ENCODE data around the gene RNF19B. TPM values are rescaled to one million over a fixed set of nuclear protein-coding genes. Genes with fewer than 3 reads are reported as not detected.

RNF19B gene
- total and polyA plus RNA-seq, 2 of the 13 experiments (the other 11 are each of a cell fraction or from before 2014, with no cell fraction given): 15.3 to 22.5 TPM

- TF ChIP-seq FOXP4 (CRISPR knock-in tag; IDR thresholded peaks at IDR 0.05) (peak; percentile 84), KAT2B (IDR thresholded peaks at IDR 0.05; ENCODE audit: borderline replicate concordance, low read depth, low read length) (no peak), ZFP37 (CRISPR knock-in tag; IDR thresholded peaks at IDR 0.05; ENCODE audit: borderline replicate concordance) (no peak), BRF2 (CRISPR knock-in tag; IDR thresholded peaks at IDR 0.05) (0 out of 2 replicates have a peak, but pooled peaks have one; percentile 35), SRSF4 (IDR thresholded peaks at IDR 0.05; ENCODE audit: low read depth, low read length, poor library complexity, severe bottlenecking) (no peak), THRA (CRISPR knock-in tag; IDR thresholded peaks at IDR 0.05; ENCODE audit: borderline replicate concordance) (peak; percentile 38; the same call in 1 of the 2 replicates), ZFP36 (IDR thresholded peaks at IDR 0.05; ENCODE audit: borderline replicate concordance, low read depth, low read length, partially characterized antibody) (no peak), ZNF724P (CRISPR knock-in tag; IDR thresholded peaks at IDR 0.05; ENCODE audit: borderline replicate concordance) (no peak), REXO4 (CRISPR knock-in tag; IDR thresholded peaks at IDR 0.05; ENCODE audit: borderline replicate concordance) (no peak), ZBTB3 (CRISPR knock-in tag; IDR thresholded peaks at IDR 0.05; ENCODE audit: borderline replicate concordance, low read depth) (0 out of 2 replicates have a peak, but pooled peaks have one; percentile 59), MXD3 (CRISPR knock-in tag; IDR thresholded peaks at IDR 0.05) (no peak), ZNF737 (CRISPR knock-in tag; IDR thresholded peaks at IDR 0.05; ENCODE audit: borderline replicate concordance) (no peak), ZNF556 (CRISPR knock-in tag; IDR thresholded peaks at IDR 0.05; ENCODE audit: borderline replicate concordance) (0 out of 2 replicates have a peak, but pooled peaks have one; percentile 70), ELF1 (CRISPR knock-in tag; IDR thresholded peaks at IDR 0.05) (peak; percentile 76), SSRP1 (CRISPR knock-in tag; IDR thresholded peaks at IDR 0.05) (no peak), GPBP1L1 (CRISPR knock-in tag; IDR thresholded peaks at IDR 0.05) (no peak), SOX13 (IDR thresholded peaks at IDR 0.05) (peak; percentile 74), SOX13 (CRISPR knock-in tag; conservative IDR thresholded peaks at IDR 0.05 in 1 of 2, IDR thresholded peaks at IDR 0.05 in 1 of 2) (peak in 1 of 2 experiments; percentile 97; a peak in 2 of 4 replicates), TFE3 (CRISPR knock-in tag; IDR thresholded peaks at IDR 0.05) (0 out of 2 replicates have a peak, but pooled peaks have one; percentile 44), BCL6 (CRISPR knock-in tag; IDR thresholded peaks at IDR 0.05) (peak; percentile 69), ZSCAN29 (CRISPR knock-in tag; conservative IDR thresholded peaks at IDR 0.05) (0 out of 2 replicates have a peak, but pooled peaks have one; percentile 51)
These were observed 30.8 kb downstream of the RNF19B start (continued) for GRCh38 chr1:32933742-32934322.
